ENCODE results near the gene PLD1. TPM values are rescaled to one million over a fixed set of nuclear protein-coding genes. Genes with fewer than 3 reads are reported as not detected.
"Not testable (repeated sequence)": the region's sequence is repeated elsewhere in the genome, so short reads cannot be mapped to it uniquely, and the experiment has no call there.

Gene PLD1
- total RNA-seq, 4 donors from 2014 or later, result 52.1 to 88.3 (median 77.4) TPM

- in situ Hi-C loops (cut with MboI; ENCODE audit: low pct_ligation_motif_present in 1 of 4, low pct_unique_long_range_greater_than_20kb in 1 of 4, low sequenced_read_pairs in 3 of 4), result no loop called here
- no peak for TF ChIP-seq POLR2AphosphoS5 (IDR thresholded peaks at IDR 0.05)
- no peak for TF ChIP-seq POLR2A (IDR thresholded peaks at IDR 0.05)
- TF ChIP-seq CTCF (IDR thresholded peaks at IDR 0.05), result no peak
- TF ChIP-seq EP300 (IDR thresholded peaks at IDR 0.05; ENCODE audit: low read depth), result no peak
- DNase-seq, result no peak
- Histone ChIP-seq H3K4me3 (no peak overlapping the region), H3K27me3 (no peaks in the 10 kb centered on the region), H3K36me3 (no peaks in the 10 kb centered on the region), H3K27ac (no peak overlapping the region), H3K9me3 (no peaks in the 10 kb centered on the region), H3K4me1 (peaks cover 0 to 23% (median 11%) of the 10 kb centered on the region in 4 donors)
- 46 to 69% methylated on average over 2 of the region's 2 CpGs for whole genome bisulfite sequencing, 2 donors (ENCODE audit: low coverage in 1 of 2)
- intact Hi-C loops (cut with DNase I; ENCODE audit: low total_unique reads), result no loop called here
Measured at GRCh38 chr3:171752329-171752728, 58.0 kb downstream of the PLD1 start.

GRCh38 chr3:171749124-171749523, 61.2 kb downstream of the PLD1 start:
- Histone ChIP-seq H3K9me3 (no peaks in the 10 kb centered on the region), H3K4me3 (no peak overlapping the region), H3K4me1 (peaks cover 0 to 23% (median 11%) of the 10 kb centered on the region in 4 donors), H3K36me3 (no peaks in the 10 kb centered on the region), H3K27ac (no peak overlapping the region), H3K27me3 (no peaks in the 10 kb centered on the region)
- TF ChIP-seq CTCF (IDR thresholded peaks at IDR 0.05), result no peak
- TF ChIP-seq EP300 (IDR thresholded peaks at IDR 0.05; ENCODE audit: low read depth), result no peak
- no peak for TF ChIP-seq POLR2AphosphoS5 (IDR thresholded peaks at IDR 0.05)
- no peak for TF ChIP-seq POLR2A (IDR thresholded peaks at IDR 0.05)
- intact Hi-C loops (cut with DNase I; ENCODE audit: low total_unique reads), result no loop called here
- in situ Hi-C loops (cut with MboI; ENCODE audit: low pct_ligation_motif_present in 1 of 4, low pct_unique_long_range_greater_than_20kb in 1 of 4, low sequenced_read_pairs in 3 of 4), result no loop called here
- DNase-seq, result no peak
- WGBS, 2 donors (ENCODE audit: low coverage in 1 of 2), result 55 to 67% methylated on average over 1 of the region's 1 CpG

GRCh38 chr3:171748064-171748924, 62.0 kb downstream of the PLD1 start:
- H3K9me3 ChIP-seq, result no peaks in the 10 kb centered on the region
- intact Hi-C loops (cut with DNase I; ENCODE audit: low total_unique reads), result no loop called here
- H3K27me3 ChIP-seq, result no peaks in the 10 kb centered on the region
- H3K36me3 ChIP-seq, result no peaks in the 10 kb centered on the region
- 48 to 51% methylated on average over 6 to 7 of the region's 7 CpGs for WGBS, 2 donors (ENCODE audit: low coverage in 1 of 2)
- H3K4me1 ChIP-seq, result peaks cover 0 to 16% (median 9%) of the 10 kb centered on the region in 4 donors
- H3K27ac ChIP-seq, result no peak overlapping the region
- H3K4me3 ChIP-seq, result no peak overlapping the region
- in situ Hi-C loops (cut with MboI; ENCODE audit: low pct_ligation_motif_present in 1 of 4, low pct_unique_long_range_greater_than_20kb in 1 of 4, low sequenced_read_pairs in 3 of 4), result no loop called here
- DNase-seq, result no peak
- TF ChIP-seq EP300 (IDR thresholded peaks at IDR 0.05; ENCODE audit: low read depth), result no peak
- TF ChIP-seq CTCF (IDR thresholded peaks at IDR 0.05), result no peak
- TF ChIP-seq POLR2A (IDR thresholded peaks at IDR 0.05), result no peak
- no peak for TF ChIP-seq POLR2AphosphoS5 (IDR thresholded peaks at IDR 0.05)

- DNase-seq, result no peak
- Histone ChIP-seq H3K27ac (no peak overlapping the region), H3K27me3 (no peaks in the 10 kb centered on the region), H3K4me1 (peaks cover 0 to 7% (median 3%) of the 10 kb centered on the region in 4 donors), H3K9me3 (no peaks in the 10 kb centered on the region), H3K36me3 (no peaks in the 10 kb centered on the region), H3K4me3 (no peak overlapping the region)
- TF ChIP-seq EP300 (IDR thresholded peaks at IDR 0.05; ENCODE audit: low read depth), result no peak
- TF ChIP-seq CTCF (IDR thresholded peaks at IDR 0.05), result no peak
- no peak for TF ChIP-seq POLR2A (IDR thresholded peaks at IDR 0.05)
- no peak for TF ChIP-seq POLR2AphosphoS5 (IDR thresholded peaks at IDR 0.05)
- 67% methylated on average over 2 of the region's 2 CpGs; no CpG with 5 or more reads in 1 of the 2 donors for WGBS, 2 donors (ENCODE audit: low coverage in 1 of 2)
- in situ Hi-C loops (cut with MboI; ENCODE audit: low pct_ligation_motif_present in 1 of 4, low pct_unique_long_range_greater_than_20kb in 1 of 4, low sequenced_read_pairs in 3 of 4) (no loop called here), intact Hi-C loops (cut with DNase I; ENCODE audit: low total_unique reads) (no loop called here)
Measured at GRCh38 chr3:171747223-171747920, 62.9 kb downstream of the PLD1 start.

- H3K36me3 ChIP-seq; H3K9me3 ChIP-seq; intact Hi-C loops (cut with DNase I; ENCODE audit: low total_unique reads); H3K27ac ChIP-seq; H3K4me3 ChIP-seq; in situ Hi-C loops (cut with MboI; ENCODE audit: low pct_ligation_motif_present in 1 of 4, low pct_unique_long_range_greater_than_20kb in 1 of 4, low sequenced_read_pairs in 3 of 4); H3K27me3 ChIP-seq; H3K4me1 ChIP-seq; DNase-seq: not testable (repeated sequence)
- 88% methylated on average over 11 of the region's 11 CpGs; no CpG with 5 or more reads in 1 of the 2 donors for WGBS, 2 donors (ENCODE audit: low coverage in 1 of 2)
Measured at GRCh38 chr3:171746320-171747222, 63.7 kb downstream of the PLD1 start.

Data from transverse colon (tissue), 4 donors.